ENCODE results near the gene CCDC167.

Gene CCDC167

DNA sequence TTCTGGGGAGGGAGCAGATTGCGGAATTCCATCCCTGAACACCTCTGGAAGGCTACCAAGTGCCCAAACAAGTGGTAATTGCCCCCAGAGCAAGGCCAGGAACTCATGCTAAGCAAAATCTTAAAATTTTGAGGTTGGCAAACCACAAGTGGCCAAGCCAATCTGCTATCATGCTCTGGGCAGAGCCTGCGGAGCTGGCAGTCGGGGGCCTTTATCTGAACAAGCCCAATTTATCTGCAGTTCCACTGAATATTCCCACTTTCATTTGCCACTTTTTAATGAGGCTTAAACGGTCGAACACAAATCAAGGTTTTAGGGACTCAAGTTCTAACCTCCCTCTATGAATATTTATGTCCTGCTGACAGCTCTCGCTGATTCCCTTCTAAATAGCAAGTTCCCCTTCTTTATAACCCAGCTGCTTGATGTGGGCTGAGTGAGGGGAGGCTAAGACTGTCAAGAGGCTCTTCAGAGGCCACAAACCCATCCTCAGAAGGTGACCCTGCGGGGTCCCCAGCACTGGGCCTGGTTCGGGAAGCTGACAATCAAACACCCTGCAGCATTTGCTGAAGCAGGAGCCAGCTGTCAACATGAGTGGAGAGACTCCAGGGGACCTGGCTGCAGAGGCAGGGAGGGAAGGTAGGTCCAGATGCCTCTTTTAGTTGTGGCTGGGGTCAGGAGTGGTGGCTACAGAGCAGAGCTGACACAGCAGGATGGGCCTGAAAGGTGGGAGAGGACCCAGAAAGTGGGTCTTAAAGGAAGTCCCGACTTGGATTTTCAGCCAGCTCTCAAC, 11.9 kb downstream of the CCDC167 start:
- DNase-seq = no peak

DNA sequence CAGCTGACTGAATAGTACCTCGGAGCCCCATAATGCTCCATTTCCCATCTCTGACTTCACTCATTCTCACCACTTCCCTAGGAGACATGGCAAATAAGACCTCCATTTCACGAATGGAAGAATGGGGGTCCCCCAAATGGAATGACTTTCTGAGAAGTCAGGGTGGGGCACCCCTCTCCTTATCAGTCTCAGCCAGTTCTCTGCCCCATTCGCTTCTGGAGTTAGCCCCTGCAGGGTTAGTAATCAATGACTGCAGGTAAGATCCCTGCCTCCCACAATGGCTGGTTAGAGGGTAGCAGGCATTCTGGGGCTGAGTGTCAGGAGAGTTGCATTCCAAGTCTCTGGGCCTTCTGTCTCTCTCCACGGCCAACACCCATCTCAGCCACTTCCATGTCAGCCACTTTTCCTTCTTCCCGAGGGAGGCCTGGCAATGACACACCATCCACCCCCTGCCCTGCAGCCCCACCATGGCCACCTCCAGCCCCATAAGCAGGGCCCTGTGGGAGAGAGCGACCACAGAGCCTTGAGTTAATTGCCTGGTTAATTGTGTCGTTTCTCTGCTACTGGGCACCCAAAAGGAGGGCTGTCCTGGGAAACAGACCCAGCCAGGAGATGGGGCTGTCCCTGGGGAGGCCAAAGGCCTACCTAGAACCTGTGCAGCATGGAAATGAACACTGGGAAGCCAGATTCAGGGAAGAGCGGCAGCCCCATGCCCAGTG, 13.4 kb downstream of the CCDC167 start:
- no peak for DNase-seq

DNA sequence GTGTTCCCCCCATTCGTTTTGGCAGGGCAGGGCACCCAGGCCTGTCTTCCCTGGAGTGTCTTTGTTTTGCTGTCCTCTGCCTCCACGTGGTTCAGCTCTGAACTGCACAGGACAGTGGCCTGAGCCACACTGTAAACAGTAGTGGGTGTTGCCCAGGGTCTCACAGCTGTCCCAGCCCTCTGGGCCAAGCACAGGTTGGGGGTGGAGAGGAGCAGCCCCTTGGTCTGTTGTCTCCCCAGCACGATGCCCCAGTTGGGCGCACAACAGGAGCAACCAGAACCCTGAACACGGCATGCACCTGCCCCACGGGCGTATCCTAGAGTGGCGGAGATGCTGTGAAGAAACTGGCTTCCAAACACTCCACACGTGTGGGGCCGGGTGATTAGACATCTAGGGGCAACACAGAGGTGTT, 14.4 kb downstream of the CCDC167 start:
- peak in 1 of 2 experiments; percentile 17 for DNase-seq

DNA sequence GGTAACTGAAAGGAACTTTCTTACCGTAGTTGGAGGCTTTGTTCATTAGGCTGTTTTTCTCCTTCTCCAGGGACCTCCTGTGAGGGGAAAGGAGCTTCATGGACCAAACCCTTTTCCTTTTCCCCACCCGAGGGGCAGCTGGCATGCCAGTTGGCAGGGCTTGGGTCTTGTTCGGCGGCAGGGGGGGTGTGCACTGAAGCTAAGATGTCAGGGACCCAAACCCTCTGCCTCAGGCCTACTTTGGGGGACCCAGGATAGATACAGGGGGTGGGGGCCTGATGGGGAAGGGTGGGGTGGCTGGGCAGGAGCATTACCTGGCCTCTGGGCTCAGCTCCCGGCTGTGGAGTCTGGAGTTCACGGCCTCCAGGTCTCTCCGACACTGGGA, 14.9 kb downstream of the CCDC167 start:
- no peak for DNase-seq

DNA sequence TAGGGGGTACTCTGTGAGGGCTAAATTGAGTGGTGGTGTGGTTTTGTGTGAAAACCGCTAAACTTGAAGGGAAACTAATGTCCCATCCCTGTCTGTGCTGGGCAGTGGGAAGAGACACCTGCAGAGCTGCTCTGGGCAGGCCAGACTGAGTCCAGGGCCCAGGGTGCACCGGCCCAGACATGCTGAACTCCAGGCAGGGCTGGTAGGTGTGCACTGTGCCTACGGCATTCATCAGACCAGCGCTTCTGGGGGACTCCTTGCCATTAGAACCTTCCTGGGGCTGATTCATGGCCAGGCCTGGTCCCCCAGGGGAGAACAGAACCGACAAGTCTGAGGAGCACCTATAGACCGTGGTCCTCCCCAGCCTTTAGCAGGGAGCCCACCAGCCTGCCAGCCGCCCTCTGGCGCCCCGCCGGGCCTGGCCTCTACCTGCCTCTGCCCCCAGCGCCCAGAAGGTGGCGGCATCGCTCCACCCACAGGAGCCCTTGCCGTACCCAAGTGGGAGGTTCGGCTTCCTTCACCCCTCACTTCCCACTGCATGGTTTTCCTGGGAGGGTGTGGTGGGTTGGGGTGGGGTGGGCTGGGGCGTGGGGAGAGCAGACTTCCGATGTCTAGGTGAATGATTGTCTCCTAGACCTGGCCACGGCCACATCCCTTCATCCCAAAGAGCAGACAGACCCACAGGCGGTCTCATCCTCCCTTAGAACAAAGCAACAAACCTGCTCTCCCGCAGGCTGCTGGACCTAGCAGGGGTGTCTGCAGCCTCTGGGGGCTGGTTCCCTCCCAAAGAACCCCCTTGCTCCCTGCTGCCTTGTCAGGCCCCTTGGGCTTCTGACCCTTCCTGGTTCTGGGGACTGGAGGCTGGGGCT, 15.5 kb downstream of the CCDC167 start:
- DNase-seq = peak; percentile 83 to 86

DNA sequence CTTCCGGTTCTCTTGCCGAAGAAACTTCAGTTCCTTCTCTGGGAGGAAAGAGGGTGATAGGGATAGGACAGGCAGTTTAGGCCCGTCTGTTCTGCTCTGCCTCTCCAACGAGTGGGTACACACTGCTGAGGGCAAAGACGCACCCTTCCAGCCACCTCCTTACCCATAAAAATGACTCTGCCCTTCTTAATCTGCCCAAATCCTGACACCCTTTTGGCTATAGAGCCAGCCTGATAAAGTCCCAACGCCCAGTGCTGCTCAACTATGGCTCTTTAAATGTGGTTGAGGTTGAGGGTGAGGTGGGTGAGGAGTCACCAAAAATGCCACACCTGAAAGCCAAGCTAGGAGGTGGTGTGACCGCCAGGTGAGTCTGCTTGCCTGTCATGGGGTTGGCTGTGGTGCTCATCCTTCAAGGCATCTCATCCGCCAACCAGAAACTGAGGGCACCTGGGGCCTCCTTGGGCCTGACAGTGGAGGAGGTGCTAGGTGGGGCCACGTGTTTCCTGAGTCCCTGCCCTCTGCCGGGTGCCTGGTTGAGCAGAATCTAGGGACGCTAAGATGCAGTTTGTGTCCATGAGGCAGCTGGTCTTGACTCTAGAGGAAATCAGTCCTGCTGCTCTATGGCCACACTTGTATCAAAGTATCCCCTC, 16.3 kb downstream of the CCDC167 start:
- DNase-seq = no peak

DNA sequence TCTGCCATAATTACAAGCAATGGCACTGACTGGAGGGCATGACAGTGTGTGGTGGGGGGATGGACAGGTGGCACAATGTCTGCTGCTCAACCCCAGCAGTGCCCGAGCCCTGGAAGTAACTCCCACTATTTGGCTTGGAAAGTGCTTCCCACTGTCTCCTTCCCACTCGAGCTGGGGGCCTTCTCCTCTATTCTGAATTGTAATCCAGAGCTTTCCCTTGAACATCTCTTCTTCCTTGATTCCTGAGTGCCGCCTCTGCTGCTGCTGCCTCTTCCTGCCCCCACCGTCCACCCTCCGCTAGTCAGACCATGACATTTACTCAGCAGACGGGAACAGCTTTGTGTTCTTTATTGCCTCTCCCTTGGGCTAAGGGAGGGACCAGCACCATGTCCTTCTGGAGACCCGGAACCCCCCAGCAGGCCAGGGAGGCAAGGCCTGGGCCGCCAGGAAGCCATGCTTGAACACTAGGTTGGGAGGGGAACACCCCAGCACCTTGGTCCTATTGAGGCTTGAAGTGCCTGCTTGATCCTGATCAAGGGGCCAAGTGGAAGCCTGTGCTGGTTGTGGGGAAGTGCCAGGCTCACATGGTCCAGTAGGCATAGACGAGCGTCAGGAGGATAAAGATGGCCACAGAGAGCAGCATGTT, 17.0 kb downstream of the CCDC167 start:
- no peak for DNase-seq

DNA sequence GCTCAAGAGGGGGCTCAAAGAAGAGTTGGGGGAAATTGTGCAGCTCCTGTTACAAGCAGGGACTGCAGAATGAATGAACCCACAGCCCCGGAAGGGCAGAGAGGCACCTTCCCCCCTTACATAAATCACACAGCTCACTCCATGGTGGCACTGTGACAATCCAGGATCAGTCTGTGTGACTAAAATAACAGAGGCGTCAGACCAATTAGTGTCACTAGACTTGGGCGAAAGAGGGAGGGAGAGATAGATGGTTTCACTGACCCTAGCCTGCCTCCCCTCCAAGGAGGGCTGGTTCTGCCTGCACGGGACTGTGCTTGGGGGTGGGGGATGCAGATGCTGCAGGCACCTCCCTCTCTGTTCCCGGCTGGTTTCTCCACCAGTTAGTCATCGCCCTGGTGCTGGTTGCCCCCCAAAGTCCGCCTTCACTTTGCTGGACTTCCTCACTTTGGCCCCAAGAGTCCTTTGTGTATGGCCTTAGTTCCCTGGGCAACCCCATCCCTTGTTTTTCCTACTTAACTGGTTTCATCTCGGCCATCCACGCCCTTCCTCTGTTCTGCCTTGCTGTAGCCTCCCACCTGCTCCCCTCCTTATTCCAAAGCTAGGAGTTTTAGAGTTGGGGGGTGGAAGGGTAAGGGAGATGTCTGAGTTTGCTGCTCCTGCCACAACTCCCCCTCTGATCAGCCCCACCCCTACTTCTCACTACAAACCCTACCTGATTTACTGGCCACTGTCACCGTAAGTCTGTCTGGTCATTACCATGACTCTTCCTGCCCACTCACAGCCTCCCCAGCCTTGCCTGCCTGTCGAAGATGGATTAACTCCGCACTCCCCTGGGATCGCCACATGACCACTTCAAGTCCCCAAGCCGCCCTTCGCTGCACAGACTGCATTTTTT, 17.7 kb downstream of the CCDC167 start:
- DNase-seq = no peak

DNA sequence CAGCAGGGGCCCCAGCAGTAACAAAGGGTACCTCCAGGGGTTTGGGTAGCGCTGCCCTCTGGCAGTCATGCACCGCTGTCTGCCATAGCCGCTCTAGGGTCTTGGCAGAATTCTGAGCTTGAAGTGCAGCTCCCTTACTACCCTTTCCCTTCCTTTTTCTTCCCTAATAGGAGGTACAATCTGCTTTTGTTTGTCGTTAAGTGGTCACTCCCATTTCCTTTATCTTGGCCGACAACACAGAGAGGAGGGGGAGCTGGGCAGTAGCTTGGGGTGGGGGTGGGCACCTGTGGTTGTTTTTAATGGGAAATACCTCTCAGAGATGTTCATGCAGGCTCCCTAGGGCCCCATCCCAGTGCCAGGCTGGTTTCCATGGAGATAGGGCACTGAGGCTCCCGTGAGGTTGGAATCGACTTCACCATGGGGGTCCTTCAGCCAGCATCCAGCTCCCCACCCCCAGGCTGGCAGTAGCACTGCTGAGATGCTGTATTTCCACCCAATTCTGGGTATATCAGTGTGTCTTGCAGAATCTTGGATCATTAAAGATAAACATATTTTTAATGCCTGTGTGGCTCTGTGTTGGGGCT, 18.6 kb downstream of the CCDC167 start:
- no peak for DNase-seq

DNA sequence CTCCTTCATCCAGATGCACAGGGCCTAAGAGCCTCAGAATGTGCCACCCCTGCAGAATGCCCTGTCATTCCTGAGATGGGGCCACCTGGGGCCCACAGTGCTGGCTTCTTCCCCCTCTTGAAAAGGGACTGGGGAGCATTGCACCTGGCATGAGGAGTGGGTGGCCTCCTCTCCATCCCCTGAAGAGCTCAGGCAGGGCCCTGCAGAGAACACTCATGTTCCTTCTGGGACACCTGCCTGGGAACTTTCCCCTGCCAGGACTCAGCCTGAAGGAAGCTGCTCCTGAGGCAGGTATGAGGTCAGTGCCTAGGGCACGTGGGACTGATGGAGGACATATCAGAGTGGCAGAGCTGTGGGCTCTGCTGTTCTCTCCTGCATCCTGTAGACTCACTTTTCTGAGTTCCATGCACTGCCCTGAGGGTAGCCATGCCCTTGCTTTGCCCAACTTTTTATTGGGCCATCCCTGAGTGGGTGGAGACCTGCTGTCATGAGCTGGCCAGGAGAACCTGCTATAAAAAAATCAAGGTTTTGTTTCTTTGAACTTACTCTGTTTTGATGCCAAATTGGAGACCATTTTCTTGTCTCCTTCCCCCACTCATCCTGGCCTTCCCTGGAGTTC, 19.5 kb downstream of the CCDC167 start:
- no peak for DNase-seq

DNA sequence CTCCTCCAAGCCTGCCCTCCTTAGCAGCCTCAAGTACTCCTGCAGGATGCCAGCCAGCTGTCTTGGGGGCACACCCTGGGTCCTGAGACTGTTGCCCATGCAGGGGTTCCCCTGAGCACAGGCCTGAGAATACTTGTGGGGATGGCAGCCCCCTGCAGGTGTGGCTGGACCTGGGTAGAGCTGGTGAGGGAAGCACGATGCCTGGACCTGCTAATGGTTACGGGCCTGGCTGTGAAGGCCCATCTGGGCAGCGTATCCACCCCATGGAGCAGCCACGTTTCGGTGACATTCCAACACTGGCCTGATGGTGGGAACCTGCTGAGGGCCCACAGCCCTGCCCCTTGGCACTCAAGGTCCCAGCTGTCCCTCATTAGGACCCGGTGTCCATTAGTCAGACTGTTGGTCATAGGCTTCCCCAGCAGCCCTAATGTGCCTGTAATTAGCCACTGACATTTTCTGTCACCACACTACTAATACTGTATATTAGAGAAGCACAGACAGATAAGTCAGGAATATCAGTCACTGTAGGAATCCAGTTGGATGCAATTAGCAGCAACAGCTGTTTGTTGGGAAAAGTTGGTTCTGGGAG, 20.3 kb downstream of the CCDC167 start:
- DNase-seq = no peak

DNA sequence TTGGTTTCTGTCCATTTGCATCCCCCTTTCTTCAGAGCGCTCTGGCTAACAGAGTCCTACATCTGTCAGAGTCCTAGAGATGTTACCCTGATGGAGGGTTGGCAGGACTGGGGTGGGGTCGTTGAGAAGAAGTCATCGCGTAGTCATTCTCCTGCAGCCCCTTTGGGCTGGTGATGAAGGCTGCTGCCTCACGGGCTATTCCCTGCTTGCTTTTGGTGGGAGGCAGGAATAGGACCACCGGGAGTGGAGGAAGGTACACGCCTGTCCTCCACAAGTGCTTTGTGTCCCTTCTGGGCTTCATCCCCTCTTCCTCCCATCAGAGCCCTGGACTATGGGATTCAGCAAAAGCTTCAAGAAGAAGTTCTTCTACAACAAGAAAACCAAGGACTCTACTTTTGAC, 20.9 kb downstream of the CCDC167 start:
- DNase-seq = no peak

DNA sequence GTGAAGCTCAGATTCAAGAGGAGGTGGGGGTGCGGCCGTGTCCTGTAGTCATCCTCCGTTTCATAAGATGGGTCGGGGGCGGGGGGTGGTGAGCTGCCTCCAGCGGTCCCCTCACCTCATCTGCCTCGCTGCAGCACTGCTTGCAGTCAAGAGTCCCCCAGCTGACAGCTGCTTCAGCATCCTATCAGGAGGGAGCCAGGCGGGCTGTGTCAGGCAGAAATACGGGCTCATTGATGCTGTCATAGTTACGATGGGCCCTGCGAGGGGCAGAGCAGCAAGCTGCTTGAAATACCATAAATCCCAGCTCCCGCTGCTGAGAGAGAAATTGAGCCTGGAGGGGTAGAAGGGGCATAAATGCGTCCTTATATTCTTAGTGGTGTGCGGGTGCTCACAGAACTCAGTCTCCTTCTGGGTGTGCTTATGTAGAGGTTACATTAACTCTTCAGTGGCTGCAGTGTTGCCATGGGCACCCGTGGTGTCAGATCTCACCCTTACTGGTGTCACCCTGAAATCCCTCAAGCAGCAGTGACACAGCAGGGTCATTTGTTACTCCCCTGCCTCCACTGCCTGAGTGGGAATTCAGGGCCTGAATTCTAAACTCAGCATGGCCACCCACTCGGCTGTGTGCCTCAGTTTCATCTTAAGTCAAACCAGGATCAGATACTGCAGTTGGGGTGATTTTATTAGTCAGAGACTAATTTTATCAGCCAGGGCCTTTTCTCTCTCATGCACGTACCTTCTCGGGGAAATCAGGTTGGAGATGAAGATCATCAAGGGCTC, 21.8 kb downstream of the CCDC167 start:
- DNase-seq = no peak

DNA sequence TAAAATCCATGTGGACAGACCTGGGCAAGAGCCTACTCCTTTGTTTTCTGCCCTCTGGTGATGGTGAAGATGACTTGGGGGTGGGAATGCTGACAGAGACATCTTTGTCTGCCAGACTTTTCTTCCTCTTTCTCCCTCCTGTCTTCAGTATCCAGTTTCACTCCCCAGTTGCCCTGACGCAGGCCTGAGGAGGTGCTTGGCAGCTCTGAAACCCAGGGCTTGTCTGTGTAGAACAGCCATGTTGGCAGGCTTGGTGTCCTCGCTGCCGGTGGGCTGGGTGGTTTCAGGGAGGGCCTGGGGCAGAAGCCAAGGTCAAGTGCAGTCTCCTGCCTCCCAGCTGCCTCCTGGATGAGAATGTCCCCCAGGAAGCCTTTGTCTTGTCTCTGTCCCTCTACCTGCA, 22.5 kb downstream of the CCDC167 start:
- DNase-seq = no peak

DNA sequence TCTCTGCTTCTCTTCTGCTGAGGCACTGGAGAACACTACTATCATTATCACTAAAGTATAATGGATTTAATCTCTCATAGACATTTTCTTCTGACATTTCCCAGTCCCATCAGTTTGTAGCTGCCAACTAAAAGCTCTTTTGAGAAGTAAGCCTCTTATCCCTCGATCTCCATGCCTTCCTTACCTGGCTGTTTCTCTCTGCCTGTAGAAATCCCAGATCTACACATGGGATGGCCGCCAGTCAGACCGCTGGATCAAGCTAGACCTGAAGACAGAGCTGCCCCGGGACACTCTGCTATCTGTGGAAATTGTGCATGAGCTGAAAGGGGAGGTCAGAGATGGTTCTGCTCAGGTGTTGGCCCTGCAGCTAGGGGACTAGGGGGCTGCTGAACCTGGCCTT, 25.4 kb downstream of the CCDC167 start:
- no peak for DNase-seq

DNA sequence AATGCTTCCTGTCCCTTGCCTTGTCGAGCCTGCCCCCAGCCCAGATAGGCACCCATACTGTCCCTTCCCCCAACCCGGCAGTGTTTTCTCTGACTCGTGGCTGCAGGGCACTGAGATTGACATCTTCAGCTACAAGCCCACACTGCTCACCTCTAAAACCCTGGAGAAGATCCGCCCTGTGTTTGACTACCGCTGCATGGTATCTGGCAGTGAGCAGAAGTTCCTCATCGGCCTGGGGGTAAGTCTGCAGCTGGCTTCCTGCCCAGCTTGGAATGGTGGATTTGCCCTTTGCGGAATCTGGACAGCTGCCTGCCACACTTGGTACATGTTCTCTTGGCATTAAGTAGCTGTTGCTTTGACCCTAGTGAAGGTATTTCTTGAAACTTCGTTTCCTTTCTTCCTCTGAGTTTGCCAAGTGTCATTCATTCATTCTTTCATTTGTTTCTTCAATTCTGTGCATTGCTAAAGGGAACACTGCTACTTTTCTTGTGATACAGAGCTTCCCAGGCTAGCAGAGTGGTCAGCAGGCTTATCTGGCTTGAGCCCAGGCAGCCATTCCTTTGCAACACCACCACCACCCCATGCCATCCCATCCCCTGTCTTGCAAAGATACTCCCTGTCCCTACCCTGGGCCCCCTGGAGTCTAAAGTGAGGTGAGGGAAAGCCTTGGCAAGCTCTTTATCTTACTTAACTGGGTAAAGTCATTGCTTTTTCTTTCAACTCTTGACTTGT, 26.2 kb downstream of the CCDC167 start:
- no peak for DNase-seq

DNA sequence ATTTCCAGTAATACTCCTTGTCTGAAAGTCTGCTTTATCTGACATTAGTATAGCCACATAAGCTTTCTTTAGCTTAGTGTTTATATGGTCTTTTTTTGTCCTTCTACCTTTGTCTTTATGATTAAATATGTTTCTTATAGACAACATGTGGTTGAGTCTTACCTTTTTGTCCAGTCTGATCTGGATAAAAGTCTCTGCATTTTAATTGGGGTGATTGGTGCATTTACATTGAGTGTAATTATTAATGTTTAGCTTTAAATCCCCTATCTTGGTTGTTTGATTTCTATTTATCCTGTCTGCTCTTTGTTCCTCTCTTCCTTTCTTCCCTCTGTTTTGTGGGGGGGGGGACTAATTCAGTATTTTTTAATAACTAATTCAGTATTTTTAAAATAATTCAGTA, 32.0 kb downstream of the CCDC167 start:
- no peak for DNase-seq

DNA sequence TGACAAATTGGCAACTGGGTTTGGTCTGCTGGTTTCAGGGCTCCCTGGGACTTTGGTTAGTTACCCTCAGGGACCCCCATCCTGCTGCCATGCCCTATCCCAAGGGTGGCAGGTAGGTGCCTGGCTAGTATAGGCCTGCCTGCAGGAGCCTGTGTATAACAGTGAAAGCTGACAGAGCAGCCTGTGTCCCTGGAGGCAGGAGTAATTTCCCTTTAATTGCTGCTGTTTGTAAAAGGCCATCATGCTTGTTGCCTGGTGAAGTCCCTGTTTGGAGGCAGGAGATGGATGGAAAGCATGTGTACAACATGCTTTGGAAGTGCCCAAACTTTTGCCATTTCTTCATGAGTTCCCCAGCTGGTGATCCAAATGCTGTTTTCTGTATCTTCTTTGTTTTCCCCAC, 36.6 kb downstream of the CCDC167 start:
- no peak for DNase-seq

DNA sequence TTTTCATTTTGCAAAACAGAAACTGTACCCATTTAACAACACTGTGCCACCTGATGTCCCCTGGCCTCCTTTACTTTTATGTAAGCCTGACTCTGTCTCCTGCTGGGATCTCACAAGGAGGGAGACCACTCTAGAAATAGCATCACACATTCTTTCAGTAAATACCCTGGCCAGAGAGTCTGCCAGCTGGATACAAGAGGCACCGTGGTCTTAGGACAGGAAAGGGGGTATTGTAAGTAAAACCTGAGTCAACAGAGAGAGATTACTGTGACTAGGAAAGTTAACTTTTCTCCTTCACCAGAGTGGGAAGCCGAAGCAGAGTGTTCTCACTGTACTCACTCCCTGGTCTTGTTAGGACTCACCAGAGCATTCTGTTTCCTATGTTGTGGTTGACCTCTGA, 38.9 kb downstream of the CCDC167 start:
- no peak for DNase-seq

Data from activated T-cell treated with anti-CD3 and anti-CD28 coated beads, Interleukin-2, amount 50 U/mL, for 48 hours (primary cell).